Adrenal gland (tissue), 12 donors: ENCODE measurements around the gene MMEL1. TPM values are rescaled to one million over a fixed set of nuclear protein-coding genes. Genes with fewer than 3 reads are reported as not detected.

ENCODE experiments used
- DNase-seq, 7 donors: peaks; one replicate each; pipeline ENCODE4 v3.0.0-alpha.2; 2019 to 2020
- H3K27ac ChIP-seq, 5 donors: fragments of 200-600 bp; sonication (generic) in 4 of 5; 1 replicate in 3 of 5; 2 replicates in 2 of 5; pipeline versions ENCODE4 v1.5.1 to v1.8.0; 2016 to 2020; ENCODE audit warnings: mild to moderate bottlenecking in 1 of 5
- H3K27me3 ChIP-seq: fragments of 200-600 bp; 2 replicates; pipeline ENCODE4 v1.8.0; 2021
- H3K36me3 ChIP-seq, 2 donors: fragments of 200-600 bp; replicated peaks in 1 of 2; 1 replicate in 1 of 2; 2 replicates in 1 of 2; pipeline versions ENCODE4 v1.5.1 to v1.8.0; 2018 to 2022
- H3K4me1 ChIP-seq, 2 donors: fragments of 200-600 bp; replicated peaks in 1 of 2; 1 replicate in 1 of 2; 2 replicates in 1 of 2; pipeline versions ENCODE4 v1.5.1 to v1.8.0; 2018 to 2021
- H3K4me3 ChIP-seq, 4 donors: fragments of 200-600 bp; sonication (generic) in 3 of 4; one replicate each; pipeline ENCODE4 v1.5.1; 2016 to 2018
- H3K9me3 ChIP-seq, 3 donors: fragments of 200-600 bp; sonication (generic) in 1 of 3; replicated peaks in 1 of 3; 1 replicate in 2 of 3; 2 replicates in 1 of 3; pipeline versions ENCODE4 v1.5.1 to v1.8.0; 2016 to 2021
- POLR2A ChIP-seq, 2 donors: fragments of 450-650 bp; IDR thresholded peaks; one replicate each; pipeline ENCODE4 v1.6.1; 2017; ENCODE audit warnings: antibody characterized with exemption in 2 of 2, mild to moderate bottlenecking in 2 of 2, moderate library complexity in 1 of 2
- WGBS, 4 donors: extraction: QIAGEN DNeasy Blood & Tissue Kit in 2 of 4; methylation state at CpG; one replicate each; pipeline versions ENCODE4 v1.1.5 to v1.1.7; 2013 to 2017; 5-methylcytosine and 5-hydroxymethylcytosine counted together
- intact Hi-C, 2 donors: fragments of 100-400 bp; cut with DNase I; formaldehyde crosslinking; loops; one replicate each; pipeline versions ENCODE4 v1.14.1 to v1.15.0; 2022 to 2023
- polyA plus RNA-seq, 3 donors: library from polyadenylated mRNA; stranded (reverse); fragments of 200-250 nt in 2 of 3; fragments of 350-450 nt in 1 of 3; fragmentation: Illumina TruSeq in 1 of 3; extraction: RNeasy Lipid Tissue Mini Kit (QIAGEN cat#74804) in 1 of 3; gene quantifications; one replicate each; pipeline ENCODE4 v1.2.3, GENCODE V29; 2013 to 2014
- total RNA-seq, 9 donors: library from RNA; depleted of rRNA in 4 of 9; stranded (reverse); fragments of >200 nt in 4 of 9; fragments of 120-200 nt in 1 of 9; fragmentation: NEBNext Ultra II Directional in 1 of 9; extraction: Animal tissue kit (Norgen Biotek cat#: 25700) in 1 of 9; gene quantifications; one replicate each; pipeline versions ENCODE4 v1.1.0 to v1.2.4, GENCODE V29; 2013 to 2023
- TF ChIP-seq, protein P1 (sequence below), 6 experiments: fragments of 450-650 bp in 4 of 6; fragments of 200-600 bp in 2 of 6; sonication (generic) in 1 of 6; IDR thresholded peaks; 1 replicate in 5 of 6; 2 replicates in 1 of 6; pipeline versions ENCODE4 v1.5.1 to v1.8.0; 2016 to 2021; ENCODE audit warnings: antibody characterized with exemption in 6 of 6, mild to moderate bottlenecking in 2 of 6, moderate library complexity in 1 of 6
- donor health status: healthy with polysubstance abuse.
- donor health status: Bipolar disorder and iron deficiency.
- donor health status: DM: yes; HTN: yes; CAD: no.
- donor health status: DM: no; HTN: no; CAD: no.
- donor health status: DM: no; HTN: no; CAD: no.
- donor health status: DM: yes; HTN: yes; CAD: no.

The MMEL1 gene
- total and polyA plus RNA-seq, 12 donors = 0.30 to 8.2 (median 2.6) TPM

DNA sequence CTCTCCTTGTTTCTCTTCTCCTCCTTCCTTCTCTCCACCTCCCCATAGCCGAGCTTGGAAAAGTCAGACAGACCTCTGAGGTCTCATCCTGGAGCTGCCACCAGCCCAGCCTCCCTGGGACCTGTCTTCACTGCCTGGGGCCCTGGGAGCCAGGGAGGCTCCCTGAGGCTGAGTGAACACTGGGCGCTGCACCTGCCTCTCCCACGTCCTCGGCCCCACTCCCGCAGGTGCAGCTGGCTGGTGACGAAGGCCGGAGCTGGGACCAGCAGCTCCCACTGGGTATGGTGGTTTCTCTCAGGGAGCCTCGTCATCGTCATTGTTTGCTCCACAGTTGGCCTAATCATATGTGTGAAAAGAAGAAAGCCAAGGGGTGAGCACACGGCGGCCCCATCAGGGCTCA is 71.4 kb downstream of the MMEL1 start:
- DNase-seq = no peak
- intact Hi-C loops = no loop called here
- no peaks in the 10 kb centered on the region for H3K27me3 ChIP-seq
- WGBS, 4 donors = 57 to 94% (median 90%) methylated on average over 1 to 11 of the region's 11 CpGs
- peaks cover 0 to 31% of the 10 kb centered on the region in 2 donors for H3K36me3 ChIP-seq
- no peak overlapping the region for H3K4me3 ChIP-seq
- H3K4me1 ChIP-seq = peaks cover 6 to 16% of the 10 kb centered on the region in 2 donors
- no peaks in the 10 kb centered on the region for H3K9me3 ChIP-seq
- TF ChIP-seq POLR2A (IDR thresholded peaks at IDR 0.05) = no peak
- no peak overlapping the region for H3K27ac ChIP-seq

DNA sequence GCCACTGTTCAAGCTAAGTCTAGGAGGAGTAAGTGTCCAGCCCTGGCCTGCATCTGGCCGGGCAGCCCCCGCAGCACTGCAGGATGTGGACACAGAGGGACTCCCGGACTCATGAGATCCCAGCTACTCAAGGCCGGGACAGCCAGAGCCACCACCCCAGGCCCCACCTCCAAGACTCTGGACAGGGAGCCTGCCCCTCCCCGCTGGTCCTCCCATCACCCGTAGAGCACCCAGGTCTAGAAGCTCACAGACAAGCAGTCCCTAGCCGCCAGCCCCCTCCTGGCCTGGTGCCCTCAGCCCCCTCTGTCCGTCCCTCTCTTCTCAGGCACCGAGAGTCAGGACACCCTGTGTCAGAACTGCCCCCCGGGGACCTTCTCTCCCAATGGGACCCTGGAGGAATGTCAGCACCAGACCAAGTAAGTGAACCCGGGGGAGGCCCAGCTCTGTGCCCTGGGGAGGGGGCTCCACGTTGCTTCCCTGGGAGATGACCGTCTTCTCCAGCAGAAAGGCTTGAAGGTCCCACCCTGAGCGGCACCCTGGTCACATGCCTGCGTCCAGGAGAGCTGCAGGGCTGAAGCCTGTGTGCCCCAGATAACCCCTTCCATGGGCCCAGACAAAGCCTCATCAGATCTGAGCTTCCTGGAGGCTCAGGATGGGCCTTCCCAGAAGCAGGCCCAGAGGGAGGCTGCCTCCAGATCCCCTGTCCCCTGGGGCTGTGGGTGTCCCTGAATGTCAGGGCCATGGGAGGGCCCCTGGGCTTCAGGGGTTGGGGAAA is 72.3 kb downstream of the MMEL1 start:
- Histone ChIP-seq H3K27ac (no peak overlapping the region), H3K27me3 (no peaks in the 10 kb centered on the region), H3K4me3 (no peak overlapping the region), H3K9me3 (no peaks in the 10 kb centered on the region), H3K36me3 (peaks cover 0 to 31% of the 10 kb centered on the region in 2 donors), H3K4me1 (peaks cover 10 to 21% of the 10 kb centered on the region in 2 donors)
- WGBS, 4 donors = 90 to 92% (median 91%) methylated on average over 7 to 15 of the region's 15 CpGs
- intact Hi-C loops = no loop called here
- no peak for TF ChIP-seq POLR2A (IDR thresholded peaks at IDR 0.05)
- TF ChIP-seq, protein P1, sequence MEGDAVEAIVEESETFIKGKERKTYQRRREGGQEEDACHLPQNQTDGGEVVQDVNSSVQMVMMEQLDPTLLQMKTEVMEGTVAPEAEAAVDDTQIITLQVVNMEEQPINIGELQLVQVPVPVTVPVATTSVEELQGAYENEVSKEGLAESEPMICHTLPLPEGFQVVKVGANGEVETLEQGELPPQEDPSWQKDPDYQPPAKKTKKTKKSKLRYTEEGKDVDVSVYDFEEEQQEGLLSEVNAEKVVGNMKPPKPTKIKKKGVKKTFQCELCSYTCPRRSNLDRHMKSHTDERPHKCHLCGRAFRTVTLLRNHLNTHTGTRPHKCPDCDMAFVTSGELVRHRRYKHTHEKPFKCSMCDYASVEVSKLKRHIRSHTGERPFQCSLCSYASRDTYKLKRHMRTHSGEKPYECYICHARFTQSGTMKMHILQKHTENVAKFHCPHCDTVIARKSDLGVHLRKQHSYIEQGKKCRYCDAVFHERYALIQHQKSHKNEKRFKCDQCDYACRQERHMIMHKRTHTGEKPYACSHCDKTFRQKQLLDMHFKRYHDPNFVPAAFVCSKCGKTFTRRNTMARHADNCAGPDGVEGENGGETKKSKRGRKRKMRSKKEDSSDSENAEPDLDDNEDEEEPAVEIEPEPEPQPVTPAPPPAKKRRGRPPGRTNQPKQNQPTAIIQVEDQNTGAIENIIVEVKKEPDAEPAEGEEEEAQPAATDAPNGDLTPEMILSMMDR (IDR thresholded peaks at IDR 0.05) = no peak
- no peak for DNase-seq

DNA sequence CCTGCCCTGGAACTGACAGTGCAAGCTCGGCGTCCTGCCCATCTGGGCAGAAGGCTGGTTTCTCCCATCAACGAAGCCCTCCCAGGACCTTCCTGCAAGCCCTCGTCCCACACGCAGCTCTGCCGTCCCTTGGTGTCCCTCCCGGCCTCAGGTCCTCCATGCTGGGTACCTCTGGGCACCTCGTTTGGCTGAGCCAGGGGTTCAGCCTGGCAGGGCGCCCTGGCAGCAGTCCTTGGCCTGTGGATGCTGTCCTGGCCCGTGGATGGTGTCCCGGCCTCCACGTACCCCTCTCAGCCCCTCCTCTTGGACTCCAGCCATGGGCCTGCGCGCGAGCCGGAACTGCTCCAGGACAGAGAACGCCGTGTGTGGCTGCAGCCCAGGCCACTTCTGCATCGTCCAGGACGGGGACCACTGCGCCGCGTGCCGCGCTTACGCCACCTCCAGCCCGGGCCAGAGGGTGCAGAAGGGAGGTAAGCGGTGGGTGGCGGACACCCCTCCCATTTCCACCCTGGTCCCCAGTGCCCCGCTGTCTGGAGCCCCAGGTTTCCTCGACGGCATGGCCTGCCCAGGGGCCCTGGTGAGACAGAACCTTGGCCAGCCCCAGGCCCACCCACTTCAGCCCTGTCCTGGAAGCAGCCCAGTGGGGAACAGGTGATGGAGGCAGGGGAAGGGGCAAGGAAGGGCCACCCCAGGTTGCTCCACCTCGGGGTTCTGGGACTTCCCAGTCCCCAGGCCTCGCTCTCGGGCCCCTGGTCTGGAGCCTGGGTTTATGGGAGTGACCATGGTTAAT is 73.1 kb downstream of the MMEL1 start:
- DNase-seq = no peak
- Histone ChIP-seq H3K4me3 (no peak overlapping the region), H3K4me1 (peaks cover 15 to 29% of the 10 kb centered on the region in 2 donors), H3K27ac (no peak overlapping the region), H3K36me3 (peaks cover 0 to 31% of the 10 kb centered on the region in 2 donors), H3K9me3 (no peaks in the 10 kb centered on the region), H3K27me3 (no peaks in the 10 kb centered on the region)
- intact Hi-C loops = no loop called here
- WGBS, 4 donors = 86 to 88% (median 87%) methylated on average over 3 to 35 of the region's 35 CpGs; no CpG with 5 or more reads in 1 of the 4 donors
- TF ChIP-seq, protein P1 (IDR thresholded peaks at IDR 0.05) = no peak
- TF ChIP-seq POLR2A (IDR thresholded peaks at IDR 0.05) = no peak

DNA sequence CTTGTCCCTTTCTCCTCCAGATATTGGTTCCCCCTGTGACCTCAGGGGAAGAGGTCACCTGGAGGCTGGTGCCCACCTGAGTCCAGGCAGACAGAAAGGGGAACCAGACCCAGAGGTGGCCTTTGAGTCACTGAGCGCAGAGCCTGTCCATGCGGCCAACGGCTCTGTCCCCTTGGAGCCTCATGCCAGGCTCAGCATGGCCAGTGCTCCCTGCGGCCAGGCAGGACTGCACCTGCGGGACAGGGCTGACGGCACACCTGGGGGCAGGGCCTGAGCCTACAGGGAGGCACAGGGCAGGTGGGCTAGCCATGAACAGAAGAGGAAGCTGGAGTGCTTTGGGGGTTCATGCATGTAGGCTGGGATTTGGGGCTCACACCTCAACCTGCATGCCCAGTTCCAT is 74.0 kb downstream of the MMEL1 start:
- H3K9me3 ChIP-seq = no peaks in the 10 kb centered on the region
- DNase-seq = no peak
- H3K4me3 ChIP-seq = no peak overlapping the region
- peaks cover 15 to 30% of the 10 kb centered on the region in 2 donors for H3K4me1 ChIP-seq
- H3K36me3 ChIP-seq = peaks cover 0 to 31% of the 10 kb centered on the region in 2 donors
- intact Hi-C loops = no loop called here
- 93 to 98% (median 95%) methylated on average over 6 of the region's 6 CpGs; no CpG with 5 or more reads in 1 of the 4 donors for WGBS, 4 donors
- H3K27ac ChIP-seq = no peak overlapping the region
- TF ChIP-seq POLR2A (IDR thresholded peaks at IDR 0.05) = no peak
- H3K27me3 ChIP-seq = no peaks in the 10 kb centered on the region

DNA sequence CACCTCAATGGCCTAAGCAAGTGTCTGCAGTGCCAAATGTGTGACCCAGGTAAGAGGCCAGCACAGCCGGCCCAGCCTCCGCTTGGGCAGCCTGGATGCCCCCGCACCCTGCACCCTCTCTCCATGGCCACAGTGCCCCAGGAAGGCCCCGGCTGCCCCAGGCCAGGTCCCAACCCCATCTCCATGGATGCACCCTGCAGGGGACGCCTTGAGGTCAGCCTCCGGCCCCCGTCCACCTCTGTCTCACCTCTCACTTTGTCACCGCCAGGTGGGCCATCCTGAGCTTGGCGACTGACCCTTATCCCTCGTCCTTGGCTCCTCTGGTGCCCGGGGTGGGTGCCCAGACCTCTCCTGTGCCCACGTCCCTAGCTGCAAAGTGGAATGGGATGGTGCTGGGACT is 74.4 kb downstream of the MMEL1 start:
- TF ChIP-seq, protein P1 (IDR thresholded peaks at IDR 0.05) = no peak
- no peak for TF ChIP-seq POLR2A (IDR thresholded peaks at IDR 0.05)
- 92 to 98% (median 92%) methylated on average over 7 to 12 of the region's 12 CpGs for WGBS, 4 donors
- Histone ChIP-seq H3K36me3 (peaks cover 0 to 31% of the 10 kb centered on the region in 2 donors), H3K27ac (no peak overlapping the region), H3K27me3 (no peaks in the 10 kb centered on the region), H3K9me3 (no peaks in the 10 kb centered on the region), H3K4me1 (peaks cover 15 to 30% of the 10 kb centered on the region in 2 donors), H3K4me3 (no peak overlapping the region)
- no peak for DNase-seq
- intact Hi-C loops = no loop called here
